Cardiac fibroblast (primary cell): ENCODE data around the gene ST7.
A peak's percentile ranks its signal among the peaks of the same experiment; 100 is the strongest.

ENCODE experiments used
- DNase-seq, 2 donors: peaks; one replicate each; pipeline versions ENCODE4 v3.0.0 to v3.0.0-alpha.2; 2010; ENCODE audit warnings: low read depth in 2 of 2
- H3K4me3 ChIP-seq, 2 donors: replicated peaks in 1 of 2; 1 replicate in 1 of 2; 2 replicates in 1 of 2; pipeline ENCODE4 v1.5.1; 2011; ENCODE audit warnings: low read depth in 2 of 2, low read length in 2 of 2, mild to moderate bottlenecking in 2 of 2, moderate library complexity in 1 of 2
- CTCF ChIP-seq: IDR thresholded peaks from one replicate; pipeline ENCODE4 v1.5.1; 2011; ENCODE audit warnings: low read depth, mild to moderate bottlenecking, low read length, inconsistent platforms

ST7 gene

GRCh38 chr7:117075934-117076333 lies 122.6 kb downstream of the ST7 start:
- no peak for TF ChIP-seq CTCF
- no peak for DNase-seq
- no peak overlapping the region for H3K4me3 ChIP-seq

GRCh38 chr7:117076426-117076943 lies 123.2 kb downstream of the ST7 start:
- DNase-seq, result no peak
- H3K4me3 ChIP-seq, result no peak overlapping the region
- TF ChIP-seq CTCF, result no peak

GRCh38 chr7:117077658-117078057 lies 124.4 kb downstream of the ST7 start:
- TF ChIP-seq CTCF, result no peak
- H3K4me3 ChIP-seq, result no peak overlapping the region
- no peak for DNase-seq

- no peak for TF ChIP-seq CTCF
- H3K4me3 ChIP-seq, result no peak overlapping the region
- no peak for DNase-seq
Observed at GRCh38 chr7:117082647-117083046, 129.3 kb downstream of the ST7 start.

GRCh38 chr7:117083648-117084047 lies 130.3 kb downstream of the ST7 start:
- DNase-seq, result no peak
- no peak overlapping the region for H3K4me3 ChIP-seq
- no peak for TF ChIP-seq CTCF

GRCh38 chr7:117084286-117084685 lies 131.0 kb downstream of the ST7 start:
- no peak overlapping the region for H3K4me3 ChIP-seq
- no peak for TF ChIP-seq CTCF
- DNase-seq, result peak in 1 of 2 donors; percentile 32

- TF ChIP-seq CTCF, result no peak
- no peak overlapping the region for H3K4me3 ChIP-seq
- no peak for DNase-seq
Observed at GRCh38 chr7:117085275-117085674, 132.0 kb downstream of the ST7 start.
